ENCODE measurements around the gene CDC20B.

DNA sequence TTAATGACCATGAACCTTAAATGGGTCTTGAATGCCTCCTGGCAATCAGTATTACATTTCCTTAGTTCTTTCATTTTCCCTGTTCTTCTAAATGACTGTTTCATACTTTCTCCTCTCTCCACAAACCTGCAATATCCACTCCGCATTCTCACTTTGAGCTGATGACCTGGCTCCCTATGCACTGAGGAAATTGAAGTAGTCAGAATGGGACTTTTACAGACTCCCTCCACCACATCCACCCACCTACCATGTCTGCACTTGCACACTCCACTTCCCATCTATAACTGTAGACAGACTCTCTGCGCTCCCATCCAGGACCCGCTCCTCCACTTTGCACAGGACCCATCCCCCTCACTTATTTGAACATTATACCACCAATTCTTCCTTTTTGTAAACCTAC lies 106.7 kb downstream of the CDC20B start:
- TF ChIP-seq EZH2phosphoT487 (IDR thresholded peaks at IDR 0.05; ENCODE audit: insufficient read depth, low read depth), result no peak
- no peak for TF ChIP-seq EZH2 (IDR thresholded peaks at IDR 0.05; ENCODE audit: insufficient read depth, poor library complexity, severe bottlenecking)
